Measurements from ENCODE around the gene KRTAP10-1. TPM values are rescaled to one million over a fixed set of nuclear protein-coding genes. Genes with fewer than 3 reads are reported as not detected.

The KRTAP10-1 gene
- total and polyA plus RNA-seq, 2 of the 8 experiments (the other 6 are each of a cell fraction or from before 2014, with no cell fraction given), result 0.08 TPM; not detected in 1

- H2BK5ac ChIP-seq (ENCODE audit: low read depth, low read length), result no peak overlapping the region
- no peak overlapping the region for H2BK120ac ChIP-seq (replicated peaks; ENCODE audit: low read depth, low read length)
- H4K91ac ChIP-seq (replicated peaks; ENCODE audit: insufficient read length, low read length), result no peak overlapping the region
- H4K8ac ChIP-seq (ENCODE audit: extremely low read depth, insufficient read depth, low read length), result no peak overlapping the region
- TF ChIP-seq YY1 (IDR thresholded peaks at IDR 0.05; ENCODE audit: low read depth, low read length), result no peak
- TF ChIP-seq MAFK (IDR thresholded peaks at IDR 0.05; ENCODE audit: low read depth, low read length), result no peak
- TF ChIP-seq TCF12 (IDR thresholded peaks at IDR 0.05; ENCODE audit: low read depth, low read length), result no peak
- no peak for TF ChIP-seq SP4 (IDR thresholded peaks at IDR 0.05; ENCODE audit: low read length)
- no peak for TF ChIP-seq HDAC6 (IDR thresholded peaks at IDR 0.05; ENCODE audit: low read depth, low read length)
- TF ChIP-seq KDM5A (IDR thresholded peaks at IDR 0.05; ENCODE audit: low read length), result no peak
- TF ChIP-seq ASH2L (IDR thresholded peaks at IDR 0.05; ENCODE audit: low read length), result no peak
- TF ChIP-seq FOSL1 (IDR thresholded peaks at IDR 0.05; ENCODE audit: insufficient read depth, low read depth, low read length), result no peak
- no peak for TF ChIP-seq BCL11A (IDR thresholded peaks at IDR 0.05; ENCODE audit: low read depth in 2 of 2, low read length in 2 of 2)
- TF ChIP-seq KDM4A (IDR thresholded peaks at IDR 0.05; ENCODE audit: low read depth, low read length, severe bottlenecking), result no peak
- TF ChIP-seq TAF1 (IDR thresholded peaks at IDR 0.05; ENCODE audit: low read depth, low read length), result no peak
- TF ChIP-seq RXRA (IDR thresholded peaks at IDR 0.05; ENCODE audit: insufficient read depth, low read depth, low read length), result no peak
- TF ChIP-seq RBBP5 (IDR thresholded peaks at IDR 0.05; ENCODE audit: borderline replicate concordance, low read depth, low read length), result no peak
- no peak for TF ChIP-seq CTBP2 (IDR thresholded peaks at IDR 0.05; ENCODE audit: borderline replicate concordance, insufficient read depth, insufficient read length, low read length)
- H3K4me2 ChIP-seq (ENCODE audit: insufficient read depth in 1 of 2, low read depth in 2 of 2, low read length in 2 of 2), result no peak overlapping the region
- no peak overlapping the region for H3K27ac ChIP-seq (ENCODE audit: low read depth, low read length)
- H3K14ac ChIP-seq (ENCODE audit: insufficient read length), result no peak overlapping the region
- no peak overlapping the region for H3K4ac ChIP-seq (replicated peaks; ENCODE audit: insufficient read length, low read depth, low read length)
- peaks cover 0 to 9% of the 10 kb centered on the region in 2 experiments; a peak in 2 of 4 replicates for H3K9me3 ChIP-seq (ENCODE audit: insufficient read depth in 2 of 2, low read depth in 1 of 2, low read length in 1 of 2)
- no peaks in the 10 kb centered on the region for H3K79me2 ChIP-seq (ENCODE audit: control insufficient read depth in 1 of 2, insufficient read depth in 2 of 2, low read length in 2 of 2)
- CTCF ChIA-PET (ENCODE audit: partially characterized antibody), result interaction anchor here (0.7 kb wide), 1 partner anchor 56 kb away, joined by 3 read pairs; no protein-coding TSS in a partner anchor
- POLR2A ChIA-PET (ENCODE audit: partially characterized antibody), result interaction anchor here (1.2 to 1.3 kb wide), 2 partner anchors 33 to 171 kb away, joined by 3 to 4 read pairs; no protein-coding TSS in a partner anchor
- DNase-seq (ENCODE audit: low read depth in 1 of 2, low spot score in 2 of 2), result no peak
- no peak overlapping the region for H3K9ac ChIP-seq (replicated peaks in 1 of 4; ENCODE audit: extremely low read depth in 1 of 4, low read depth in 3 of 4, low read length in 3 of 4)
- no peaks in the 10 kb centered on the region for H3K36me3 ChIP-seq (ENCODE audit: control insufficient read depth in 2 of 4, insufficient read depth in 4 of 4, low read length in 3 of 4)
- H3K23ac ChIP-seq (ENCODE audit: insufficient read length), result no peak overlapping the region
- no peak overlapping the region for H4K5ac ChIP-seq (ENCODE audit: insufficient read length, low read depth, low read length)
- H3K4me3 ChIP-seq (ENCODE audit: extremely low read depth in 1 of 4, insufficient read depth in 2 of 4, low read depth in 3 of 4, low read length in 4 of 4), result no peak overlapping the region
- no peak overlapping the region for H2BK15ac ChIP-seq (ENCODE audit: low read length)
- no peak overlapping the region for H2AK5ac ChIP-seq (ENCODE audit: low read depth, low read length)
- FAIRE-seq, result no peak
- H3K4me1 ChIP-seq (replicated peaks in 1 of 4; ENCODE audit: control insufficient read depth in 3 of 4, insufficient read depth in 4 of 4, low read length in 3 of 4), result no peaks in the 10 kb centered on the region; a peak in 1 of 7 replicates
- H3K23me2 ChIP-seq (ENCODE audit: low read depth, low read length), result no peaks in the 10 kb centered on the region
- WGBS, 2 experiments (ENCODE audit: extremely low coverage in 1 of 2, insufficient coverage in 1 of 2, insufficient read length in 1 of 2, insufficient replicate concordance in 2 of 2, low coverage in 1 of 2, low lambda C conversion rate in 2 of 2, missing lambda C conversion rate in 1 of 2), result 80% methylated on average over 14 of the region's 15 CpGs; no CpG with 5 or more reads in 1 of the 2 experiments
- no peak overlapping the region for H3K56ac ChIP-seq (replicated peaks; ENCODE audit: insufficient read length, low read depth, low read length)
- H3K79me1 ChIP-seq (ENCODE audit: low read depth, low read length), result no peaks in the 10 kb centered on the region
- H2BK12ac ChIP-seq (ENCODE audit: low read depth, low read length), result no peak overlapping the region; the same call in 1 of the 2 replicates
- no peak overlapping the region for H3K18ac ChIP-seq (ENCODE audit: extremely low read depth, low read length)
- no peaks in the 10 kb centered on the region for H4K20me1 ChIP-seq (replicated peaks in 1 of 2; ENCODE audit: control insufficient read depth in 1 of 2, insufficient read depth in 2 of 2, low read length in 2 of 2)
- H2BK20ac ChIP-seq (ENCODE audit: low read length), result no peak overlapping the region
- no peaks in the 10 kb centered on the region for H3K27me3 ChIP-seq (replicated peaks in 1 of 4; ENCODE audit: control insufficient read depth in 3 of 4, extremely low read depth in 1 of 4, insufficient read depth in 3 of 4, low read length in 3 of 4)
- H2AFZ ChIP-seq (ENCODE audit: low read length), result no peak overlapping the region
These were observed 42.1 kb upstream of the KRTAP10-1 start for GRCh38 chr21:44582055-44582454.

Data from H1 (cell line).